Measurements from ENCODE around the gene ARHGAP40.

ARHGAP40 gene

GRCh38 chr20:38657390-38657789 lies 55.8 kb downstream of the ARHGAP40 start:
- no peak for DNase-seq

GRCh38 chr20:38658879-38659596 lies 57.4 kb downstream of the ARHGAP40 start:
- DNase-seq: no peak

GRCh38 chr20:38659597-38659880 lies 57.9 kb downstream of the ARHGAP40 start:
- DNase-seq: no peak

GRCh38 chr20:38660429-38660828 lies 58.8 kb downstream of the ARHGAP40 start:
- DNase-seq: no peak

- DNase-seq: no peak
These were observed 62.1 kb downstream of the ARHGAP40 start for GRCh38 chr20:38663660-38664059.

- DNase-seq: no peak
These were observed 62.7 kb downstream of the ARHGAP40 start for GRCh38 chr20:38664284-38664683.

- no peak for DNase-seq
These were observed 63.5 kb downstream of the ARHGAP40 start for GRCh38 chr20:38665094-38665493.

- no peak for DNase-seq
These were observed 64.1 kb downstream of the ARHGAP40 start for GRCh38 chr20:38665506-38666285.

- no peak for DNase-seq
These were observed 65.9 kb downstream of the ARHGAP40 start for GRCh38 chr20:38667417-38667956.

GRCh38 chr20:38669688-38670087 lies 68.1 kb downstream of the ARHGAP40 start:
- no peak for DNase-seq

- no peak for DNase-seq
These were observed 69.2 kb downstream of the ARHGAP40 start for GRCh38 chr20:38670786-38671185.

- no peak for DNase-seq
These were observed 69.6 kb downstream of the ARHGAP40 start for GRCh38 chr20:38671186-38671585.

GRCh38 chr20:38671701-38672292 lies 70.2 kb downstream of the ARHGAP40 start:
- DNase-seq: no peak

- no peak for DNase-seq
These were observed 70.9 kb downstream of the ARHGAP40 start for GRCh38 chr20:38672504-38672903.

GRCh38 chr20:38673261-38673660 lies 71.7 kb downstream of the ARHGAP40 start:
- DNase-seq: no peak

GRCh38 chr20:38673725-38674091 lies 72.1 kb downstream of the ARHGAP40 start:
- no peak for DNase-seq

- no peak for DNase-seq
These were observed 72.6 kb downstream of the ARHGAP40 start for GRCh38 chr20:38674092-38674764.

GRCh38 chr20:38674765-38675133 lies 73.1 kb downstream of the ARHGAP40 start:
- DNase-seq: no peak

GRCh38 chr20:38676576-38676975 lies 75.0 kb downstream of the ARHGAP40 start:
- no peak for DNase-seq

- DNase-seq: no peak
These were observed 79.1 kb downstream of the ARHGAP40 start for GRCh38 chr20:38680500-38681306.

GRCh38 chr20:38685271-38685670 lies 83.7 kb downstream of the ARHGAP40 start:
- DNase-seq: no peak

- no peak for DNase-seq
These were observed 84.4 kb downstream of the ARHGAP40 start for GRCh38 chr20:38685853-38686473.

Data from DMS 273 treated with DMSO at 0.1 percent for 48 hours (cell line).